GM12892 (cell line): ENCODE data around the gene GBE1. TPM values are rescaled to one million over a fixed set of nuclear protein-coding genes. Genes with fewer than 3 reads are reported as not detected.
"Not testable (repeated sequence)": the region's sequence is repeated elsewhere in the genome, so short reads cannot be mapped to it uniquely, and the experiment has no call there.

ENCODE experiments used
- DNase-seq: peaks from one replicate; pipeline ENCODE4 v3.0.0; 2011; ENCODE audit not compliant: insufficient read length
- FAIRE-seq: peaks from 2 replicates; lab custom pipeline; 2011; peaks lifted over from hg19 to GRCh38; lab: Jason Lieb, UNC
- POLR2A ChIP-seq: IDR thresholded peaks from 2 replicates; pipeline ENCODE4 v1.6.1; 2011; ENCODE audit warnings: low read depth, low read length, control low read depth
- POLR2AphosphoS5 ChIP-seq: IDR thresholded peaks from 2 replicates; pipeline ENCODE4 v1.6.1; 2011; ENCODE audit warnings: low read depth, low read length, control low read depth
- TAF1 ChIP-seq: IDR thresholded peaks from 2 replicates; pipeline ENCODE4 v1.6.1; 2011; ENCODE audit warnings: low read depth, mild to moderate bottlenecking, control low read depth, low read length, borderline replicate concordance
- polyA plus RNA-seq: library from polyadenylated mRNA; unstranded; fragments of >200 nt; gene quantifications from one replicate; pipeline ENCODE4 v1.2.1, GENCODE V29; 2012; ENCODE audit warnings: missing spikeins, inconsistent platforms; ENCODE audit not compliant: missing spikeins

GBE1 gene
- 145 TPM for polyA plus RNA-seq

DNA sequence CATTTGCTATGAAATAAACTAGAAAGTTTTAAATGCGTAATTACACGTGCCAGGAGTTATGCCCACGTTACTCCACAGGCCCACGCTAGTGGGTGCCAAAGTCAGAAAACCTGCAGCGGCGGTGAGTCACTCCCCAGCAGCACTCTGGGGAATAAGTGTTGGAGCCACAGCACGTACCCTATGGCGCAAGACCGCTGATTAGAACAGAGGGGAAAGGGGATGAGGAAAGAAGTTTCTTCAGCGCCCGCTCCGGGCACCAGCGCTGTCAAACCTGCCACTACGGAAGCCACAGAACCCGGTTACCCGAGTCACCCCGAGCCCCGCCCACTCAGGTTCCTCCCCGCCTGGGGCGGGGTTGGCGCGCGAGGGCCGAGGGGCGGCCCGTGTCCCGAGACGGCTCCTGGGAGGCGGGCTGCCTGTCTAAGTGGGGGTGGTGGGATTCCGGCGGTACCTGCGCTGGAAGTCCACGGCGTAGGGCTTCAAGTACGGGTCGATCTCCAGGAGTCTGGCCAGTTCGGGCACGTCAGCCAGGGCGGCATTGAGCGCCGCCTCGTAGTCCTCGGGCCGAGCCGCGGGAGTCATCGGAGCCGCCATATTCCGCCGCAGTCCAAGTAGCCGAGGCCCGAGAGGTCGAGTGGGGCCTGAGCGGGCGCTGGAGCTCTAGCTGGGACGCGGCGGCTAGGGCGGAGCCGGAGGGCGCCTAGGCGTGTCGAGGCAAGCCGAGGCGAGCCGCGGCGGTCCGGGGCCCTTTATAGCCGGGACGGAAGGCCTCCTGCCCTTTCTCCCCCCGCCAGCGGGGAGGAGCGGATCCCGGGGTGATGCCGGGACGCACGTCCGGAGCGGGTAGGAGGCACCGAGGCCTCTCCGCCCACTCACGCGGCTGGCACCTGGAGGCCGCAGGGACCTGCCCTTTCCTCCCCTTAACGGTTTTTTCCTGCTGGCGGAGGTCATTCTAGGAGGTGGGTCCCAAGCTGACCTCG lies at the start of gene GBE1:
Gene GBE1, minus strand, starts transcription at position 722 of the 980 bp plus-strand sequence. Its CDS starts 128 bp downstream, at position 594.
- FAIRE-seq: peak; percentile 92

DNA sequence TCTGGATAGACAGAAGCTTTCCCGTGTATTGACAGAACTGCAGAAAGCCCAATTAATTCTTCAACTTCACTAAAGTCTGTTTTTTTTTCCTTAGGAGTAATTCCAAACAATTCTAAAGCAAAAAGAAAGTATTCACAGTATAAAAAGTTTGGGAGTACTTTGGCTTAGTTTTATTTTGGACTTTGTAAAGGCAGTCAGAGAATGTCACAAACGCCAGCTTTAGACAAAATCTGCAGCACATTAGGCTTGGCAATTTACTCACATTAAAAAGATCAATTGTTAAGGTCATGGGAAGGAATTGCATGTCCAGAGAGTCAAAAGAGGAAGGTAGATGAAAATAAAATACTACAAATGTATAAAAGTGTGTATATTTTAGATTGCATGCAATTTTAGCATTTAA lies 47.5 kb upstream of the GBE1 start:
- no peak for FAIRE-seq
- TF ChIP-seq POLR2A (no peak), TAF1 (no peak), POLR2AphosphoS5 (no peak)
- no peak for DNase-seq

More for the DNA sequence above, at the start of gene GBE1:
- TF ChIP-seq POLR2A: peak; percentile 91
- TF ChIP-seq POLR2AphosphoS5: peak; percentile 95
- peak; percentile 27; the same call in 1 of the 2 replicates for TF ChIP-seq TAF1
- peak; percentile 77 for DNase-seq

GRCh38 chr3:81799403-81799802 lies 38.0 kb upstream of the GBE1 start:
- FAIRE-seq: no peak
- DNase-seq: no peak
- TF ChIP-seq POLR2A: no peak
- no peak for TF ChIP-seq TAF1
- no peak for TF ChIP-seq POLR2AphosphoS5

DNA sequence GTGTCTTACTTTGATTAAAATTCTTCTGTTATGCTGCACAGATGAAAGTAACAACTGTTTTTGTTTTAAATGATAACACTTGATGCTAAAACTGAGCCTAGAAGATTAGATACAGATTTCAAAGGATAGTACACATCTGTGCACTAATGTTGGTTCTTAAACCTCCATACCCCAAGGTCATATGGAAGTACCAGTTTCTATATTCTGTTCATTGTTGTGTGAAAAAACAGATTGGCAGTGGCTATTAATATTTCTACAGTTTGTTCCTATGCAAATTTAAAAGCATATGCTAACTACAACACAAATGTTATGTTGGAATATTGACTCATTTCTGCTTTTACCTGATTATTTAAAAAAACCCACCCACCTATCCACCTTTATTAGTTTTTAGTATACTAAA lies 32.0 kb upstream of the GBE1 start:
- no peak for FAIRE-seq
- no peak for DNase-seq
- TF ChIP-seq POLR2A (no peak), TAF1 (no peak), POLR2AphosphoS5 (no peak)

GRCh38 chr3:81790117-81790516 lies 28.7 kb upstream of the GBE1 start:
- DNase-seq (no peak), FAIRE-seq (no peak)
- TF ChIP-seq POLR2AphosphoS5 (no peak), TAF1 (no peak), POLR2A (no peak)

- FAIRE-seq (no peak), DNase-seq (no peak)
- no peak for TF ChIP-seq POLR2A
- no peak for TF ChIP-seq TAF1
- no peak for TF ChIP-seq POLR2AphosphoS5
These were observed 28.2 kb upstream of the GBE1 start for GRCh38 chr3:81789691-81790090.

DNA sequence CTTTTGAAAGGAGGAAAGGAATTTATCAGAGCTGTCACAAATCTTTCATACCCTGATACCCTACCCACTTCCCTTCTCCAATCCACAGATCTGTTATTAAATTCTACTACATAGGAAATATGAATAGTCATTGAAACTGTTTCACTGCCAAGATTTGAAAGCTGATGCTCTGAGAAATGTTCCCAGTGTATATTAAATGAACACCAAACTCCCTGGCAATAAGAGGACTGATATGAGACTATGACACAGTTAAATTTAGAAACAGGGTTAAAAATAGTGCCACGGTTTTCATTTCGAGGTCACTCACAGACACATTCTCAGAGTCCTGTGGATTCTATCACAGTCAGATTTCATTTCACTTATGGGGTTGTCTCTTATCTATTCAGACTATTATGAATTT lies 27.2 kb upstream of the GBE1 start:
- TF ChIP-seq POLR2A: no peak
- TF ChIP-seq TAF1: no peak
- TF ChIP-seq POLR2AphosphoS5: no peak
- FAIRE-seq (peak; percentile 56), DNase-seq (no peak)

- FAIRE-seq: no peak
These were observed 26.6 kb upstream of the GBE1 start for GRCh38 chr3:81788044-81788443.

DNA sequence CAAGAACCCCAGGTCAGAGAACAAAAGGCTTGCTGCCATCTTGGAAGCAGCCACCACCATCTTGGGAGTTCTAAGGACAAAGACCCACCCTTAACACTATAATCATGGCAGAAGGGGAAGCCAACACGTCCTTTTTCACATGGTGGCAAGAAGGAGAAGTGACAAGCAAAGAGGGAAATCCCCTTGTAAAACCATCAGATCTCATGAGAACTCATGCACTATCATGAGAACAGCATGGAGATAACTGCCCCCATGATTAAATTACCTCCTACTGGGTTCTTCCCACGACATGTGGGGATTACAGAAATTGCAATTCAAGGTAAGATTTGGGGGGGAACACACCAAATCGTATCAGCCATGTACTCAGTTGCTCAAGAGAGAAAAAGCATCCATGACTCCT lies 21.1 kb upstream of the GBE1 start:
- no peak for TF ChIP-seq POLR2A
- DNase-seq: no peak
- FAIRE-seq: no peak

More at GRCh38 chr3:81788044-81788443, 26.6 kb upstream of the GBE1 start:
- no peak for TF ChIP-seq POLR2AphosphoS5
- TF ChIP-seq TAF1: no peak
- no peak for TF ChIP-seq POLR2A
- no peak for DNase-seq

DNA sequence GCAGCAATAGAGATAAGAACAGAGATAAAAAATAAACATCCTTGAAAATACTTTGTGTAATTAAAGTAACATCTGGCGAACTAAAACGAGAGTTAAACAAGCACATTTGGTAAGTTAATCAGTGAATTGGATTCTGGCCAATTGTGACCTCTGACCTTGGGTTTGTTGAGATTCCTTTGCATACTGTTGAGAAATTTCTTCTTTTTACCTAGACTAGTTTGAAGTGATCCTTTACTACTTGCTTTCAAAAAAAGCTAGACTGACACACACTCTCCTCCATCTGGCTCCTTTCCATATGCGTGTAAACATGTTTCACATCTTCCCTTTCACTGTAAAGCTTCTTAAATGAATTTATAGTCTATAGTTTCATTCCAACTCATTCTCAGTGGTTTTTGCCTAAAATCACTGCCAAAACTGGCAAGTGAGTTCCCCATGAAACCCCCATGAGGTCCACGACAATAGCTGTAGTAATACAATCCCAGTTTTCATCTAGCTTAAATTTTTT lies 17.3 kb upstream of the GBE1 start:
- DNase-seq (no peak), FAIRE-seq (peak; percentile 72)

DNA sequence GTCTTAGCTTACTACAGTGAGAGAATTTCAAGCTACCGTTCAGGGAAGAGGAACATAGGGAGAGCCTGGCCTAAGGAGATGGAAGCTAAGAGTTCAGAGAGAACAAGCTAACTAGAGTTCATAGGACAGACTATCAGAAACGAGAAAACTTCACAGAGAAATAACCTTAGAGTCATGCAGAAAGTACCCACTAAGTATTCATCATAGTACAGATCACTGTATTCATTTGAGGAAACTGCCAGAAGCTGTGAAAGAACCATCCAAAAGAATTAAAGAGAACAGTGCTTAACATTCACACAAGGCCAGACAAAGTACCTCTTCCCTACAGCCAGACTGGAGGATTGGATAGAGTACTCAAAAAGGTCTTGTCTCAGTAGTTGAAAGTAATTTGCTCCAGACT lies 15.2 kb upstream of the GBE1 start:
- TF ChIP-seq POLR2AphosphoS5 (no peak), TAF1 (no peak), POLR2A (no peak)
- DNase-seq: no peak
- peak; percentile 33 for FAIRE-seq

More for the DNA sequence above, 17.3 kb upstream of the GBE1 start:
- TF ChIP-seq TAF1: no peak
- TF ChIP-seq POLR2A: no peak
- TF ChIP-seq POLR2AphosphoS5: no peak

DNA sequence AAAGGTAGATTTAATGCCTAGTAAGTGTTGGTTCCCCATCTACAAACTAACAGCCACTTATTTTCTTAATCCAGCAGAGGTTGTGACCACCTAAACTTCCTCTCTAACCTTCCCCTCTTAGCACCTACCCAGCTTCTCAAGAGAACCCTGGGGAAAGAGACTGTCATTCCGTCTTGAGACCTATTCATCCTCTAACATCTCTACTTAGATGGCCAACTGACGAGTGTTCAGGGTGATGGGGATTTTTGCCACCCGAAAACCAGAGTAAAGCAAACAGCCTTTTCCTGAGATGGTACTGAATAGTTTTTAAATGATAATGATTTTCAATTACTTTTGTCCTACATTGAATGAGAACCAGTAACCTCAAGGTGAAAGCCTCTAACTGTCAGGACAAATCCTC lies 9.3 kb upstream of the GBE1 start:
- FAIRE-seq: no peak
- TF ChIP-seq TAF1 (no peak), POLR2A (no peak), POLR2AphosphoS5 (no peak)
- no peak for DNase-seq

DNA sequence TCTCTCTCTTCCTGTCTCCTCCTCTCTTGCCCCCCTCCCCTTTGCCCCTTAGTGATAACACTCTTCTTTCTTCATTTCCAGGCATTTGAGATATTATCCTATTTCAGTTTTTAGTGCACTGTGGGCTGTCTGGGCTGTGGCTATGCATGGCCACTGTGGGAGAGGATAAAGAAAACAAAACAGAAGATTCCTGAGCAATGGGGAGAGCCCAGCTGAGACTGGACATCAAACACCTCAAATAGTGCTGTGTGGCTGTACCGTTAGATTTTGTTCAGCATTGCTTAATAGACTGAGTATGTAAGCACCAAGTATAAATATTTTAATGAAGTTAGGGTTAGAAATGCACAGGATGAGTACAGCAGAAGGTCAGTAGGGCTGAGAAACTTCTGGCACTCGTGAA lies 7.9 kb upstream of the GBE1 start:
- no peak for TF ChIP-seq POLR2A
- no peak for TF ChIP-seq TAF1
- no peak for TF ChIP-seq POLR2AphosphoS5

GRCh38 chr3:81767250-81767859 lies 5.9 kb upstream of the GBE1 start:
- DNase-seq, FAIRE-seq: not testable (repeated sequence)

More for the DNA sequence above, 7.9 kb upstream of the GBE1 start:
- FAIRE-seq (no peak), DNase-seq (no peak)
